GM20000 (cell line): ENCODE results near the gene GPR179.

Experiments
- DNase-seq: peaks from one replicate; pipeline ENCODE4 v3.0.0; 2012; ENCODE audit warnings: low spot score
- TF ChIP-seq, protein P1 (sequence below): IDR thresholded peaks from 2 replicates; pipeline ENCODE4 v1.5.1; 2012; ENCODE audit warnings: mild to moderate bottlenecking, control low read depth; ENCODE audit errors: extremely low read depth, missing control alignments

Gene GPR179, protein sequence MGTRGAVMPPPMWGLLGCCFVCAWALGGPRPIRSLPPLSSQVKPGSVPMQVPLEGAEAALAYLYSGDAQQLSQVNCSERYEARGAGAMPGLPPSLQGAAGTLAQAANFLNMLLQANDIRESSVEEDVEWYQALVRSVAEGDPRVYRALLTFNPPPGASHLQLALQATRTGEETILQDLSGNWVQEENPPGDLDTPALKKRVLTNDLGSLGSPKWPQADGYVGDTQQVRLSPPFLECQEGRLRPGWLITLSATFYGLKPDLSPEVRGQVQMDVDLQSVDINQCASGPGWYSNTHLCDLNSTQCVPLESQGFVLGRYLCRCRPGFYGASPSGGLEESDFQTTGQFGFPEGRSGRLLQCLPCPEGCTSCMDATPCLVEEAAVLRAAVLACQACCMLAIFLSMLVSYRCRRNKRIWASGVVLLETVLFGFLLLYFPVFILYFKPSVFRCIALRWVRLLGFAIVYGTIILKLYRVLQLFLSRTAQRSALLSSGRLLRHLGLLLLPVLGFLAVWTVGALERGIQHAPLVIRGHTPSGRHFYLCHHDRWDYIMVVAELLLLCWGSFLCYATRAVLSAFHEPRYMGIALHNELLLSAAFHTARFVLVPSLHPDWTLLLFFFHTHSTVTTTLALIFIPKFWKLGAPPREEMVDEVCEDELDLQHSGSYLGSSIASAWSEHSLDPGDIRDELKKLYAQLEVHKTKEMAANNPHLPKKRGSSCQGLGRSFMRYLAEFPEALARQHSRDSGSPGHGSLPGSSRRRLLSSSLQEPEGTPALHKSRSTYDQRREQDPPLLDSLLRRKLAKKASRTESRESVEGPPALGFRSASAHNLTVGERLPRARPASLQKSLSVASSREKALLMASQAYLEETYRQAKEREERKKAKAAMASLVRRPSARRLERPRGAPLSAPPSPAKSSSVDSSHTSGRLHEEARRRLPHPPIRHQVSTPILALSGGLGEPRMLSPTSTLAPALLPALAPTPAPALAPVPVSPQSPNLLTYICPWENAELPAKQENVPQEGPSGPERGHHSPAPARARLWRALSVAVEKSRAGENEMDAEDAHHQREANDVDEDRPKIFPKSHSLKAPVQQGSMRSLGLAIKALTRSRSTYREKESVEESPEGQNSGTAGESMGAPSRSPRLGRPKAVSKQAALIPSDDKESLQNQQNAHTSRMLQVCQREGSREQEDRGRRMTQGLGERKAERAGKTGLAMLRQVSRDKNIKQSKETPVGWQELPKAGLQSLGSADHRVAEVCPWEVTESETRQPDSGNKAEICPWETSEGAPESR (N-terminal part only)

DNA sequence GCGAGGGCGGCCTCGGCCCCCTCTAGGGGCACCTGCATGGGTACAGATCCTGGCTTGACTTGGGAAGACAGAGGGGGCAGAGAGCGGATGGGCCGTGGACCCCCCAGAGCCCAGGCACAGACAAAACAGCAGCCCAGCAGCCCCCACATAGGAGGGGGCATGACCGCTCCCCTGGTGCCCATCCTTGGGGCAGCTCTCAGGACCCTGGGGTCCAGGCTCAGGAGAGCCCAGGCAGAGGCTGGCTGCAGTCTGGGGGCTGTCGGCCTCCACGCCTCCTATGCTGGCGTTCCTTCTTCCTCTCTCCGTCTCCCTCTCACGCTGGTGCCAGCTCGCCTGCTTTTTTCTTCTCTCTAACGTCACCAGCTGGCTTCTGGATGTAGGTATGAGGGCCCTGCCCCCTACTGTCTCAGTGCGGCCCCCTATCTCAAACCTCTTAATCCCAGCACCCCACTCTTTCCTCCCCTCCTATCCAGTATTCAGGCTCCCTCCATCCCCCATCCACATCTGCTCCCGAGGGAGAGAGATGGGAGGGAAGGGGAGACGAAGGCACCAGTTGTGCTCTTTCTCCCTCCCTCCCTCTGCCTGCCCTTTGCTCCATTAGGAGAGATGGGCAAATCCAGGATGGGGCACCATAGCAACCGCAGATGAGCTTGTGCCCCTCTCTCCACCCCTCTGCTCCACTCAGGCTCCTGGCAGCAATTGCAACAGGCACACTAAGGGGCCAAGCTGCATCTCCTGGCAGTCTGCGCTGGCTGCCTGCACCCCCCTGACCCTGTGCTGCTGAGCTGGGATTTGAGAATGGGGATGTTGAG lies at the start of gene GPR179:
Gene GPR179, minus strand, starts transcription at position 349 of the 812 bp plus-strand sequence. Its CDS starts 167 bp downstream, at position 182.
- TF ChIP-seq, protein P1, sequence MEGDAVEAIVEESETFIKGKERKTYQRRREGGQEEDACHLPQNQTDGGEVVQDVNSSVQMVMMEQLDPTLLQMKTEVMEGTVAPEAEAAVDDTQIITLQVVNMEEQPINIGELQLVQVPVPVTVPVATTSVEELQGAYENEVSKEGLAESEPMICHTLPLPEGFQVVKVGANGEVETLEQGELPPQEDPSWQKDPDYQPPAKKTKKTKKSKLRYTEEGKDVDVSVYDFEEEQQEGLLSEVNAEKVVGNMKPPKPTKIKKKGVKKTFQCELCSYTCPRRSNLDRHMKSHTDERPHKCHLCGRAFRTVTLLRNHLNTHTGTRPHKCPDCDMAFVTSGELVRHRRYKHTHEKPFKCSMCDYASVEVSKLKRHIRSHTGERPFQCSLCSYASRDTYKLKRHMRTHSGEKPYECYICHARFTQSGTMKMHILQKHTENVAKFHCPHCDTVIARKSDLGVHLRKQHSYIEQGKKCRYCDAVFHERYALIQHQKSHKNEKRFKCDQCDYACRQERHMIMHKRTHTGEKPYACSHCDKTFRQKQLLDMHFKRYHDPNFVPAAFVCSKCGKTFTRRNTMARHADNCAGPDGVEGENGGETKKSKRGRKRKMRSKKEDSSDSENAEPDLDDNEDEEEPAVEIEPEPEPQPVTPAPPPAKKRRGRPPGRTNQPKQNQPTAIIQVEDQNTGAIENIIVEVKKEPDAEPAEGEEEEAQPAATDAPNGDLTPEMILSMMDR, result no peak
- no peak for DNase-seq

DNA sequence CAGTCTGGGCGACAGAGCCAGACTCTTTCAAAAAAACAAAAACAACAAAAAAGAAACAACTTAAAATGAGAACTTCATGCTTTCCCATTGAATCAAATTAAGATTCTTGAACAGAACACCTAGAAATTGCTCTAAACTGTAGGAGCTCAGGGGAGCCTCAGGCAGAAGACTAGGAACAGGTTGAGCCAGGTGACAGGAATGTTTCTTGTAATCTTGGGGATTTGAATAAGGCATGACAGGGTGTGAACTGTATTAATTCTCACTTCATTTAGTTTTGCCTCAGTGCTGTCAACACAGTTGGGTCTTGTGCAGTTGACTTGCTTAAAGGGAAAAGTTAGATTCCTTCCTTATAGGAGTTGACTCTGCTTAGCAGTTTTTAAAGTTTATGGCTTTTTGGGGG lies 35.7 kb upstream of the GPR179 start:
- TF ChIP-seq, protein P1, result no peak
- DNase-seq, result no peak

DNA sequence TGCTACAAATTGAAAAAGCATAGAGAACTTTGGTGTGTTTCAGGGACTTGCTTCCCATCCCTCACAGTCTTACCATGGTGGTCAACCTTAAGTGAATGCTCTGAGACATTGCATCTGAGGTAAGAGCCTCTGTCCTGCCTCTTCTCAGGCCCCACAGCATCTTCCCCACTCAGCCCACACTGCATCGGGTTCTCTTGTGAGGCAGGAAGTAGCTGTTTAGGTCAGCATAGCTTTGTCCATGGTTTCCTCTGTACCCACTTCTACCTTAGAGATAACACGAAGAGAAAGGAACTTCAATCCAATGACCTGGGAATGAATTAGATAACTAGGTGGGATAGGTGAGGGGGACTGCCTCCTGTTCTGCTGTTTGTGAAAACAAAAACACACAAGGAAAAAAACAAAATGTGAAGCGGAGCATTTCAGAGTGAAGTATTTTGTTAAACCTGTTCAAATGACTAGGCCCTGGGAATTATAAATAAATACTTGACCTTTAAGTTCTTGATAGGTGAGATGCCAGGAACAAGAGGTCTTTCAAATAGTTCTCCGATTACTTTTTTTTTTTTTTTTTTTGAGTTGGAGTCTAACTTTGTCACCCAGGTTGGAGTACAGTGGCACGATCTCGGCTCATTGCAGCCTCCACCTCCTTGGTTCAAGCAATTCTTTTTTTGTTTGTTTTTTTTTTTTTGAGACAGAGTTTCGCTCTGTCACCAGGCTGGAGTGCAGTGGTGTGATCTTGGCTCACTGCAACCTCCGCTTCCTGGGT lies 25.5 kb upstream of the GPR179 start:
- DNase-seq, result no peak
- TF ChIP-seq, protein P1, result no peak

DNA sequence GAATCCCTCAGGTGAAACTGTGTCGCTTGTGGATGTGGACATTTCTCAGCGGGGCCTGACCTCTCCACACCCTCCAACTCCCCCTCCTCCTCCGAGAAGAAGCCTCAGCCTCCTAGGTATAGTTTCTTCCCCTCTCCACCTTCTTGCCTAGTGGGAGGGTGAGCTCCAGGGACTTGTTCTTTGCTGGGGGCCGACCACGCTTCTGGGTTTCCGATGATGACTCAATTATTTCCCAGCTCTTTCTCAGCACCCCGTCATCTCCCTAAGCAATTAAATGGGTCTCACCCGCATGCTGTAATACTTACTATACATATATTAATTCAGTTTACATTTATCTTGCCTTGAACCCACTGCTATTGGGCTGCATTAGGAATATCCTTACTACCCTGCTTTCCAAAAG lies 21.0 kb upstream of the GPR179 start:
- DNase-seq, result no peak
- TF ChIP-seq, protein P1, result no peak

DNA sequence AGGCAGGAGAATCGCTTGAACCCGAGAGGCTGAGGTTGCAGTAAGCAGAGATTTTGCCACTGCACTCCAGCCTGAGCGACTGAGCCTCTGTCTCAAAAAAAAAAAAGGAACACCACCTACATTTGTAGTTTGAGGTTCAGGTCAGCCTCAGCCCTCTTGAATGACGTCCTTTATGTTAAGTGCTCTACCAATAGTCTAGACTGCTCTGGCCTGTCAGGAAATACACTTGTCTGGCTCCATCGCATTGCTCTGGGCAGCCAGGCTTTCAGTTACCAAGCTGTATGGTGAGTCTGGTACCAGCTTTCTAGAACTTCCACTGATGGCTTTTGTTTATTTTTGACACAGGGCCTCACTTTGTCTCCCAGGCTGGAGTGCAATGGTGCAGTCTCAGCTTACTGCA lies 19.3 kb upstream of the GPR179 start:
- TF ChIP-seq, protein P1, result no peak
- DNase-seq, result no peak
